GM12875 (cell line): ENCODE measurements around the gene PHEX.

ENCODE experiments used
- H3K4me3 ChIP-seq: one replicate; pipeline ENCODE4 v1.5.1; 2011; ENCODE audit warnings: low read depth, low read length, control low read depth
- CTCF ChIP-seq: IDR thresholded peaks from 2 replicates; pipeline ENCODE4 v1.5.1; 2011; ENCODE audit warnings: low read depth, mild to moderate bottlenecking, control low read depth, inconsistent platforms, low read length, moderate library complexity, borderline replicate concordance; ENCODE audit not compliant: insufficient read depth

Gene PHEX

GRCh38 chrX:22124098-22124497 lies 92.0 kb downstream of the PHEX start:
- no peak for TF ChIP-seq CTCF
- no peak overlapping the region for H3K4me3 ChIP-seq

- H3K4me3 ChIP-seq, result no peak overlapping the region
- TF ChIP-seq CTCF, result no peak
Observed at GRCh38 chrX:22125481-22125880, 93.4 kb downstream of the PHEX start.

- no peak overlapping the region for H3K4me3 ChIP-seq
- no peak for TF ChIP-seq CTCF
Observed at GRCh38 chrX:22126327-22126726, 94.2 kb downstream of the PHEX start.

- TF ChIP-seq CTCF, result no peak
- H3K4me3 ChIP-seq, result no peak overlapping the region
Observed at GRCh38 chrX:22128961-22129360, 96.8 kb downstream of the PHEX start.

GRCh38 chrX:22134681-22135080 lies 102.6 kb downstream of the PHEX start:
- H3K4me3 ChIP-seq, result no peak overlapping the region
- no peak for TF ChIP-seq CTCF

- TF ChIP-seq CTCF, result no peak
- H3K4me3 ChIP-seq, result no peak overlapping the region
Observed at GRCh38 chrX:22135171-22135711, 103.1 kb downstream of the PHEX start.

- no peak overlapping the region for H3K4me3 ChIP-seq
- peak; percentile 52; the same call in 1 of the 2 replicates for TF ChIP-seq CTCF
Observed at GRCh38 chrX:22135994-22136684, 104.0 kb downstream of the PHEX start.
